NCI-H2107 treated with DMSO at 0.1 percent for 48 hours (cell line): ENCODE results near the gene STPG3.
A peak's percentile ranks its signal among the peaks of the same experiment; 100 is the strongest.

Experiments used
- DNase-seq: peaks from one replicate; lab custom pipeline; 2025; ENCODE audit not compliant: unreplicated experiment; lab: John Stamatoyannopoulos, UW

Gene STPG3

GRCh38 chr9:137221506-137222111 lies 29.5 kb upstream of the STPG3 start:
- DNase-seq = no peak

- no peak for DNase-seq
These were observed 28.7 kb upstream of the STPG3 start, which contains the start of gene RNF208 for GRCh38 chr9:137222190-137223077. RNF208 (minus strand) TSS chr9:137222240; CDS start chr9:137221212, 1,028 bp downstream.

GRCh38 chr9:137223078-137223970 lies 27.8 kb upstream of the STPG3 start:
- DNase-seq = peak; percentile 95

GRCh38 chr9:137224830-137225694 lies 26.0 kb upstream of the STPG3 start, which contains the start of gene CYSRT1:
CYSRT1 (plus strand) TSS chr9:137225174; CDS start chr9:137225622, 448 bp downstream.
- no peak for DNase-seq

GRCh38 chr9:137225699-137226331 lies 25.3 kb upstream of the STPG3 start:
- no peak for DNase-seq

- DNase-seq = no peak
These were observed 24.6 kb upstream of the STPG3 start for GRCh38 chr9:137226338-137227053.

GRCh38 chr9:137227054-137227852 lies 23.8 kb upstream of the STPG3 start, which contains the start of gene RNF224:
RNF224 (plus strand) TSS chr9:137227502; CDS start chr9:137228336, 834 bp downstream.
- peak; percentile 51 for DNase-seq

GRCh38 chr9:137227853-137228505 lies 23.1 kb upstream of the STPG3 start:
- no peak for DNase-seq

- no peak for DNase-seq
These were observed 22.5 kb upstream of the STPG3 start for GRCh38 chr9:137228506-137228967.

GRCh38 chr9:137228968-137229896 lies 21.9 kb upstream of the STPG3 start:
- no peak for DNase-seq

GRCh38 chr9:137229903-137230704 lies 21.0 kb upstream of the STPG3 start:
- no peak for DNase-seq

GRCh38 chr9:137230705-137231371 lies 20.2 kb upstream of the STPG3 start, which contains the start of gene SLC34A3:
SLC34A3 (plus strand) TSS chr9:137230901; CDS start chr9:137231703, 802 bp downstream.
- DNase-seq = no peak

- DNase-seq = no peak
These were observed 19.6 kb upstream of the STPG3 start for GRCh38 chr9:137231372-137232039.

GRCh38 chr9:137232101-137232500 lies 19.0 kb upstream of the STPG3 start:
- no peak for DNase-seq
